Transverse colon (tissue), 3 donors: Measurements from ENCODE around the gene TMEM143.

Experiments
- POLR2A ChIP-seq: fragments of 450-650 bp; IDR thresholded peaks from one replicate; pipeline ENCODE4 v1.6.1; 2016; ENCODE audit warnings: antibody characterized with exemption, mild to moderate bottlenecking, moderate library complexity
- TF ChIP-seq, protein P1 (sequence below), 5 experiments: fragments of 200-600 bp in 3 of 5; fragments of 450-650 bp in 2 of 5; sonication (generic) in 3 of 5; IDR thresholded peaks; 1 replicate in 2 of 5; 2 replicates in 3 of 5; pipeline ENCODE4 v1.5.1; 2016 to 2017; ENCODE audit warnings: antibody characterized with exemption in 5 of 5, inconsistent platforms in 3 of 5, mild to moderate bottlenecking in 2 of 5, moderate library complexity in 1 of 5

DNA sequence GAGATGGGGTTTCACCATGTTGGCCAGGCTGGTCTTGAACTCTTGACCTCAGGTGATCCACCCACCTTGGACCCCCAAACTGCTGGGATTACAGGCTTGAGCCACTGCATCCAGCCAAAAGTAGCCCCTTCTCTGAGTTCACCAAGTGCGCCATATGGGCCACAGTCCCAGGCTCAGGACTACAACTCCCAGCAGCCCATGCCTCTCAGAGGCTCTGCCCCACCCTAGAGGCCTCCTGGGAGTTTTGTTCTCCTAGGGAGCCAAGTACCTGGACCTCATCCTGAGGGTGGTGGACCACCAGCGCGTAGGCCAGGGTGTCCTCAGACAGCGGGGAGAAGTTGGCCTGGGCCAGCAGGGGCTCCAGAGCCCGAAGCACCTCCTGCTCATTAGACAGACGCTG lies 18.8 kb downstream of the TMEM143 start:
- TF ChIP-seq, protein P1, sequence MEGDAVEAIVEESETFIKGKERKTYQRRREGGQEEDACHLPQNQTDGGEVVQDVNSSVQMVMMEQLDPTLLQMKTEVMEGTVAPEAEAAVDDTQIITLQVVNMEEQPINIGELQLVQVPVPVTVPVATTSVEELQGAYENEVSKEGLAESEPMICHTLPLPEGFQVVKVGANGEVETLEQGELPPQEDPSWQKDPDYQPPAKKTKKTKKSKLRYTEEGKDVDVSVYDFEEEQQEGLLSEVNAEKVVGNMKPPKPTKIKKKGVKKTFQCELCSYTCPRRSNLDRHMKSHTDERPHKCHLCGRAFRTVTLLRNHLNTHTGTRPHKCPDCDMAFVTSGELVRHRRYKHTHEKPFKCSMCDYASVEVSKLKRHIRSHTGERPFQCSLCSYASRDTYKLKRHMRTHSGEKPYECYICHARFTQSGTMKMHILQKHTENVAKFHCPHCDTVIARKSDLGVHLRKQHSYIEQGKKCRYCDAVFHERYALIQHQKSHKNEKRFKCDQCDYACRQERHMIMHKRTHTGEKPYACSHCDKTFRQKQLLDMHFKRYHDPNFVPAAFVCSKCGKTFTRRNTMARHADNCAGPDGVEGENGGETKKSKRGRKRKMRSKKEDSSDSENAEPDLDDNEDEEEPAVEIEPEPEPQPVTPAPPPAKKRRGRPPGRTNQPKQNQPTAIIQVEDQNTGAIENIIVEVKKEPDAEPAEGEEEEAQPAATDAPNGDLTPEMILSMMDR (IDR thresholded peaks at IDR 0.05) = no peak
- no peak for TF ChIP-seq POLR2A
